IPS-NIHi11 (cell line): ENCODE measurements around the gene FSIP1.

Source experiments
- DNase-seq: peaks from one replicate; pipeline ENCODE4 v3.0.0; 2012; ENCODE audit warnings: mixed read lengths, low spot score

The FSIP1 gene

DNA sequence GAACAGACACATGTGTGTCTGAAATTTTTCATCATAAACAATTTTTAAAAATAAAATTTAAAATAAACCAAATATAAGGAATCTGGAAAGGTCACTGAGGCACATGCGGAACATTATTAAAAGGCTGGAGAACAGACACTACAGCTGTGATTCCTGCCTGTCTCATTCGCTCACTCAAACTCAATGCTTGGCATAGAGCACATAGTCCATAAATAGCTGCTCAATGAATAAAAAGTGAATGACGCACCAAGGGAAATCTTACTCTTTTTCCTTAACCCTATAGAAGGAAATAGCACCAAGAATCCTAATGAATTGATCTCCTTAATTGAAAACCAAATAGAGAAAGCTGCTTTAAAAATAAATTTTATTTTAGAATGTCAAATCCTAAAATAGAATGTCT lies 98.4 kb downstream of the FSIP1 start:
- no peak for DNase-seq

DNA sequence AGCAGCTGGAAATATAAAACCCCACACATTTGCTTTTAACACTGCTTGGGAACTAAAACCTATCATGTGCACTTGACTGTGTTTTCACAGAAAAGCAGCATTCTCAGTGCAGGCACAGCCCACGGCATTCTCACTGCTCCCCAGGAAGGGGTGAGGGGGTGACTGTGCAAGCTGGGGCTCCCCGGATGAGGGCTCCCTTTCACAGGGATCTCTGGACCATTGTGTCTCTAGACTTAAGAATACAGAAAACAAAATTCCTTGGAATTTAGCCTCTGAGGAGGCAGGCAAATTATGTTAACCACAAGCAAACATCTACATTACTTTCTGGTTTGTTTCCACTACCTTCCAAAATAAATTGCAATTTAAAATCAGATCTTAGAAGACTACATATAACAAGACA lies 100.3 kb downstream of the FSIP1 start:
- DNase-seq: no peak

- no peak for DNase-seq
Measured at GRCh38 chr15:39680868-39681267, 101.8 kb downstream of the FSIP1 start.

- no peak for DNase-seq
Measured at GRCh38 chr15:39672666-39673065, 110.0 kb downstream of the FSIP1 start.

GRCh38 chr15:39672184-39672583 lies 110.5 kb downstream of the FSIP1 start:
- no peak for DNase-seq

GRCh38 chr15:39670687-39671086 lies 112.0 kb downstream of the FSIP1 start:
- DNase-seq: no peak

- DNase-seq: no peak
Measured at GRCh38 chr15:39669661-39670060, 113.0 kb downstream of the FSIP1 start.

- no peak for DNase-seq
Measured at GRCh38 chr15:39669241-39669640, 113.4 kb downstream of the FSIP1 start.

GRCh38 chr15:39668457-39668856 lies 114.2 kb downstream of the FSIP1 start:
- DNase-seq: no peak

GRCh38 chr15:39667382-39668127 lies 115.1 kb downstream of the FSIP1 start:
- no peak for DNase-seq

DNA sequence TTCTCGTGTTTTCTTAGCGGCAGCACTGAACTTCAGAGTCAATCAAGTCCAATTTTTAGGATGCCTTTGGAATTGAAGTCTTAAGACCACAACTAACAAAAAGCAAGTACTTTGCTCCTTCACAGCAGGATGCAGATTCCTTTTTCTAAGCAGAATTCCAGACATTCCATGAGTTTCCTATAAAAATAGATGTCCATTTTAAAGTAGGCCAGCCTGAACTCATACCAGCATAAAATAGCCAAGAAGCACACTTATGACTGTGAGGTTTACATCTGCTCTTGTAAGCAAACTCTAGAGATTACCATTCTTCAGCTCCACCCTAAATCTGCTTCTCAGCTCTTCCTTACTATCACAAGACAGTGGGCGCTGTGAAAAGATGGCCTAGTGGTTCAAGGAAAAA lies 116.0 kb downstream of the FSIP1 start:
- no peak for DNase-seq

DNA sequence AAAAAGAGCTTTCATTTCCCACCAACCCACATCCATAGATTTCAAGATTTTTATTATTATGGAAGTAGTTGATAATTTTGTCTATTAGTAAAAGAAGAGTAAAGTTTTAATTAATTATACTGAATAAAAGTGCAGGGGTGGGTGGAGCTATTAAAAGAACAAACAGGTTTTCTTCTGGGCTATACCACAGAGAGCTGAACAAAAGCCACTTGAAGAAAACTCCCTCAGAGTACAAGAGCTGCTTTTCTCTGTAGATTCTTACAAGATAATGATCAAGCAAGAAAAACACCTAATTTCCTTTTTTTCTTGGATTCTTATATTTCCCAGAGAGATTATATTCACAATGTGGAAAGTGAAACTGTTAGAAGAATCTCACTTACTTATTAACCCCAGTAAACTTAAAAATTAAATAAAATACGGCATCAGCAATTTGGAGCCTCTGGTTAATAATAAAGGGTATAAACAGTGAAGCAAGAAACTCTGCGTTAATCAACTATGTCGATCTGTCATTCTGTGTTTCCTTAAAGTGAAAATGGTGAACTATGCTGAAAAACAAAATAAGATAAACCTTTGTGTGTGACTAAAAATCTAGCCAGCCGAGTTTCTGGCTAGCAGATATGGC lies 116.9 kb downstream of the FSIP1 start:
- no peak for DNase-seq

DNA sequence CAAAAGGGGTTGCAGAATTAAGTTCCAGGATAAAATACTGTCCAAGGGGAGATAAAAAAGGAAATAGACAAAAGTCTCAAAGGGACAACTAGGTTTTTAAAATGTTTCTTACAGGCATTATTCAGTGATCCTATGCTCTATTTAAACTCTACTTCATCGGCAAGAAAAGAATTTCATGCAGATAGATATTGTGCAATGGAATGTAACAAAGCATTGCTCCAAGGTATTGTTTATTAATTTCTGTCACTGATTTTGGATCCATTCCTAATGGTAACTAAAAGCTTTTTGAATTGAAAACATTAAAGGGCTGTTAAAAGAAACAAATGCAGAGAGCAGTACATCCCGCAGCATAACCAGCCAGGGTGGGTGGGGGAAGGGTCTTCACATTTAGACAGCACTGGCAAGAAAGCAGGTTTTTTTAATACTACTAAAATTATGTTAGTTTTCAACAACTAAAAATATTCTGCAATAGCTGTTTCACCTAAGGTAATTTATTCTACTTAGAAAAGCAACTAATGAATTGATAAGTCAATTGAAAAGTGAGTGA lies 118.9 kb downstream of the FSIP1 start:
- DNase-seq: no peak

GRCh38 chr15:39661776-39662175 lies 120.9 kb downstream of the FSIP1 start:
- DNase-seq: no peak

DNA sequence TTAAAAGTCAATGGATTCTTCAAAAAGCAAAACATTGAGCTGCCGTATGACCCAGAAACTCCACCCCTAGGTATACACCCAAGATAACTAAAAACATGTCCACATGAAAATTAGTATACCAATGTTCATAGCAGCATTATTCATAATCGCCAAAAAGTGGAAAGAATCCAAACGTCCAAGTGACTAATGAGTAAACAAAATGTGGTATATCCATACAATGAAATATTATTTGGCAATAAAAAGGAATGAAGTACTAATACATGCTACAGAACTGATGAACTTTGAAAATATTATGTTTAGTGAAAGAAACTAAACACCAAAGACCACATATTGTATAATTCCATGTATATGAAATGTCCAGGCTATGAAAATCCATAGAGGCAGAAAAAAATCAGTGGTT lies 123.9 kb downstream of the FSIP1 start:
- DNase-seq: no peak

DNA sequence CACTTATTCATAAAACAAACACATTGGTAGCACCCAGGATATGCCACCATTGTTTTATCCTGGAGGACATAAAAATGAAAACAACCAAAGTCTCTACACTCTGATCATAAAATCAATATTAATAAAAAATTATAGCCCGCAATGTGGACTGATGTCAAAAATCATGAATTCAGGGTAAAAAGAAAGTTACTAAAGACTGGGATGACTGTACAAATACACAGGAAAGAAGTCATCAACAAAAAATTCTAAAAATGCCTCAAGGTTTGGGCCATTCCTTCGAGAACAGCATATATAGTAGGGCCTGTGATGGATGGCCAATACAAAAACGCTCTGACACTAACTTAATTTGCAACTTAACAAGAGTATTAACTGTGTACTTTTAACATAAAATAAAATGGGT lies 125.0 kb downstream of the FSIP1 start:
- no peak for DNase-seq

GRCh38 chr15:39657181-39657580 lies 125.5 kb downstream of the FSIP1 start:
- no peak for DNase-seq

GRCh38 chr15:39654304-39654703 lies 128.3 kb downstream of the FSIP1 start:
- no peak for DNase-seq

DNA sequence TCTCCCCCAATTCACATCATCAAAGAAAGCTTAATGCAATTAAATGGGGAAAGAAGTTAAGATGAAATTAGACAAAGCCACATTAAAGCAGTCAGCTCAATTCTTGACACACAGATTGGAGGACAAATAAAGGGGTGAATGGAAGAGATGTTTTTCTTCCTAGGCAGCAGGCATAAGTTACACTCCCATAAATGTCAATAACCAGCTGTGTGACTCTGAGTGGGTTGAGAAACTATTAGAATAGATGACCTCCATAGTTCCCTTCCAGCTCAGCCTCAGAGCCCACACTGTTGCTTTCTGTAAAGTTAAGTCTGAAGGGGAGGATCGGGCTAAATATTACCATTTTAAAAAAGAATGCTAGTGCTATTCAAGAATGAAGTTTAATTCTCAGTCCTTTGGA lies 130.8 kb downstream of the FSIP1 start:
- no peak for DNase-seq

DNA sequence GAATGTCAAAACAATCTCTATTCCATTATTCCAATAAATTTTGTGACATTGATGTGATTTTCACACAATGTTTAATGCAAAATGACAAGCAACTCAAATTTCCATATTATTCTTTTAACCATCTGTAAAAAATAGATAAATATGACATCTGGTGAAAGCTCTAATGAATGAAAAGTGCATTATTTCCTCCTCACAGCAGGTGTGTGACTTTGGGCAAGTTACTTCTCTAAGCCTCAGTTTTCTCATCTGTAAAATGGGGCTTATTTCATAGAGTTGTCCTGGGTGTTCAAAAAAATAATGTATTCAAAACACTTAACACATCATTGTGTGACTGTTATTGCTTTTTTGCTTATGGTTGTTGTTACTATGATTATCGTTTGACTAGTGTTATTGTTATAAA lies 131.3 kb downstream of the FSIP1 start:
- DNase-seq: no peak

DNA sequence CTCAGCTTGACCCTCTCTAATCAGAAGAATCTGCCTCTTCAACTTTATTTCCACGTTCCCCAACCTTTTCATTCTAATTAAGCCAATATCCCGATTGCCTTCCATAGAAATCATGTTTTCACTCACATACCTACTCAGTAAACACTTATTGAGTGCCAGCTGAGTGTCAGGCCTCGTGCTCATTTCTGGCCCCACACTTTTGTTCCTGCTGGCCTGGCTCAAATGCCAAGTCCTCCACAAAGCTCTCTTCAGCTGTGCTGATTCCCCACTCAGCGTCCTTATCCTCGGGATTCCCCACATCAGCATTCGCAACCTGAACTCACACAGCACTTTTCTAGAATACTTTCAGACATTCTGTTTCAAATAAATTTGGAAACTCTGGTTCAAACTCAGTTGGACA lies 132.9 kb downstream of the FSIP1 start:
- no peak for DNase-seq

- DNase-seq: no peak
Measured at GRCh38 chr15:39646425-39646824, 136.2 kb downstream of the FSIP1 start.

GRCh38 chr15:39645976-39646257 lies 136.7 kb downstream of the FSIP1 start:
- no peak for DNase-seq
